WI38 (cell line): ENCODE results near the gene CCDC158.

Experiments
- H3K4me3 ChIP-seq: 2 replicates; pipeline ENCODE4 v1.5.1; 2011; ENCODE audit warnings: low read depth, mild to moderate bottlenecking, control low read depth, low read length
- TF ChIP-seq, protein P1 (sequence below): IDR thresholded peaks from 2 replicates; pipeline ENCODE4 v1.5.1; 2012; ENCODE audit warnings: low read depth, mild to moderate bottlenecking, control low read depth, low read length

Gene CCDC158

DNA sequence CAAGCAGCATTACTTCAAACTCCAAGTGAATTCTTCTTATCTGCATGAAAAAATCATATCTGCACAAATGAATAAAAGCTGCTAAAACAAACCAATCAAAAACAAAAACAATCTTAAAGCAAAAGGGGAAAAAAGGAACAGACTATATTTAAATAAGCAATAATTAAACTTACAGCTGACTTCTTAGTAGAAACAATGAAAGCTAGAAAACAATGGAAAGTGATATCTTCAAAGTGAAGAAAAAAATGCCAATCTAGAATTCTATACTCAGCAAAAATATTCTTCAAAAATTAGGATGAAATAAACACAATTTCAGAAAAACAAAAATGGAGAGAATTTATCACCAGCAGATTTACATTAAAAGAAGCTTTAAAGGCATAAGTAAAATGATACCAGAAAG, 94.4 kb downstream of the CCDC158 start:
- TF ChIP-seq, protein P1, sequence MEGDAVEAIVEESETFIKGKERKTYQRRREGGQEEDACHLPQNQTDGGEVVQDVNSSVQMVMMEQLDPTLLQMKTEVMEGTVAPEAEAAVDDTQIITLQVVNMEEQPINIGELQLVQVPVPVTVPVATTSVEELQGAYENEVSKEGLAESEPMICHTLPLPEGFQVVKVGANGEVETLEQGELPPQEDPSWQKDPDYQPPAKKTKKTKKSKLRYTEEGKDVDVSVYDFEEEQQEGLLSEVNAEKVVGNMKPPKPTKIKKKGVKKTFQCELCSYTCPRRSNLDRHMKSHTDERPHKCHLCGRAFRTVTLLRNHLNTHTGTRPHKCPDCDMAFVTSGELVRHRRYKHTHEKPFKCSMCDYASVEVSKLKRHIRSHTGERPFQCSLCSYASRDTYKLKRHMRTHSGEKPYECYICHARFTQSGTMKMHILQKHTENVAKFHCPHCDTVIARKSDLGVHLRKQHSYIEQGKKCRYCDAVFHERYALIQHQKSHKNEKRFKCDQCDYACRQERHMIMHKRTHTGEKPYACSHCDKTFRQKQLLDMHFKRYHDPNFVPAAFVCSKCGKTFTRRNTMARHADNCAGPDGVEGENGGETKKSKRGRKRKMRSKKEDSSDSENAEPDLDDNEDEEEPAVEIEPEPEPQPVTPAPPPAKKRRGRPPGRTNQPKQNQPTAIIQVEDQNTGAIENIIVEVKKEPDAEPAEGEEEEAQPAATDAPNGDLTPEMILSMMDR, result no peak
- H3K4me3 ChIP-seq, result no peak overlapping the region

DNA sequence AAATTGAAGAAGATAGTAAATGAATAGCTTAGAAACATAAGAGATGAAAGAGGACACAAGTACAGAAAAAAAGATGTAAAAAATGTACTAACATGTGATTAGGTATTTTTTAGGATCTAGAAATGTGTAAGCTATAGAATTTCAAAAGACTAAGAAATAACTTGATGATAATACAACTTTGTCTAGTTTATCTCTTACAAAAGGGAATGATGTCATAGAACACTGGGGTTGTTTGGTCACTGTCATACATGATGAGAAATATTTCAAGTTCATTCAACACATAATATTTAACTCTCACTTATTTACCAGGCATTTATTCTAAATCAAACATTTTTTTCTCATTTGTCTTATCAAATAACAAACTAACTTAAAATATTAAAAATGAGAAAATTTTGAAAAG, 95.9 kb downstream of the CCDC158 start:
- TF ChIP-seq, protein P1, result no peak
- no peak overlapping the region for H3K4me3 ChIP-seq

DNA sequence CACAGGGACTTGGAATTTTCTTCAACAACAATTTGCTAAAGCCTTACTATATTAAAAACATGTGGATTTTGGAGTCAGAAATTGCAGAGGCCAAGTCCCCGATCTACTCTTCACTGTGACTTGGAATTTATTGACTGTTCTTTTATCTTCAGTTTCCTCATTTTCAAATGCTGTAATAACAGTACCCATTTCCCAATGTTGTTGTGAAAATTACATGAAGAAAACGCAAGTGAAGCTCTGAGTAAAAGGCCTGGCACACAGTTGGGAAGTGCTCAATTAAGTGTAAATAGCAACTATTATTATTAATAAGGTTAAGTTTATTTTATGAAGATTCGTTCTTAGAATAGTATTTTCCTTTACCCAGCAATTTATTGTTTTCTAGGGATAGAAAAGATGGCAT, 98.7 kb downstream of the CCDC158 start:
- TF ChIP-seq, protein P1, result no peak
- no peak overlapping the region for H3K4me3 ChIP-seq

DNA sequence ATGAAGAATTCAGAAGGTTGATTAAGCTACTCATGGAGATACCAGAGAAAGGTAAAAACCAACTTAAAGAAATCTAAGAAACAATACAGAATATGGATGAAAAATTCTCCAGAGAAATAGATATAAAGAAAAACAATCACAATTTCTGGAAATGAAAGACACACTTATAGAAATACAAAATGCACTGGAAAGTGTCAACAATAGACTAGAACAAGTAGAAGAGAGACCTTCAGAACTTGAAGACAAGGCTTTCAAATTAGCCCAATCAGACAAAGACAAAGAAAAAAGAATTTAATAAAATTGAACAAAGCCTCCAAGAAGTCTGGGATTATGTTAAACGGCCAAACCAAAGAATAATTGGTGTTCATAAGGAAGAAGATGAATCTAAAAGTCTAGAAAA, 104.8 kb downstream of the CCDC158 start:
- no peak overlapping the region for H3K4me3 ChIP-seq
- TF ChIP-seq, protein P1, result no peak

DNA sequence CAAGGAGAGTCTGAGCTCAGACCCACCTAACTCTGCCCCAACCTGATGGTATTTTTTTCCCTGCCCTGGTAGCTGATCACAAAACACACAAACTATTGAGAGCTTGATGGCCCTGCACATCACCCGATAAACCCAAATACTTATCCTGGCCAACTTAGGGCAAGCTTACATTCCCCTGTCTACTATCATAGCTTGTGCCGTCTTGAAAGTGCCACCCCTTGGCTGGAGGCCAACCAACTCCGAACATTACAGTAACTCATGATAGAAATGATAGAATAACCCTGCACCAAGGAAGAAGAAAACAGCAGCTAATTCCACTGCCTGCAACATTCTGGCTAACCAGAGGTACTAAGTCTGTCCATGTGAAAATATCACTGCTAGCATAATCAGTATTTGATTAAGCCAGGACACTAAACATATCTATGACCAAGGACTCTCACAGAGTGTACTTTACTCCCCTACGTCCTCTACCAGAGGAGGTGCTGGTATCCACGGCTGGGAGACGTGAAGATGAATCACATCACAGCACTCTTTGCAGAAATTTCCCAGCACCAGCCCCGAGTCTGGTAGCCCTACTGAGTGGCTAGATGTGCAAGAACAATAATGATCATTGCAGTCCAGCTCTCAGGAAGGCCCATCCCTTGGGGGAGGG, 105.5 kb downstream of the CCDC158 start:
- TF ChIP-seq, protein P1, result no peak
- no peak overlapping the region for H3K4me3 ChIP-seq

DNA sequence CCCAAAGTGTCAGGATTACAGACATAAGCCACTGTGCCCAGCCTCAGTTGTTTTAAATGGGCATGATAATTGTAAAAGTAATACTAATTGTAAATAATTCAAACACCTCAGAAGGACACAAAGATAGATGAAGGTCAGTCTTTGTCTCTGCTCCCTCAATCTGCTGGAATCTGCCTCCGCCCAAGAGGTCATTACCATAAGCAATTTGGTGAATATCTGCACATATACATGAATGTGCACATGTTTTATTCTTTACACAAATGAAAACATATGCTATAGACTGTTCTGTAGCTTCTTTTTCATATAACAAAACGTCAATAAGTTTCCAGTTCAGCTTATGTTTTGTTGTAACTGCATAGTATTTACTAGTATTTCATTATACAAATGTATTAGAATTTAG, 107.4 kb downstream of the CCDC158 start:
- TF ChIP-seq, protein P1, result no peak
- no peak overlapping the region for H3K4me3 ChIP-seq

DNA sequence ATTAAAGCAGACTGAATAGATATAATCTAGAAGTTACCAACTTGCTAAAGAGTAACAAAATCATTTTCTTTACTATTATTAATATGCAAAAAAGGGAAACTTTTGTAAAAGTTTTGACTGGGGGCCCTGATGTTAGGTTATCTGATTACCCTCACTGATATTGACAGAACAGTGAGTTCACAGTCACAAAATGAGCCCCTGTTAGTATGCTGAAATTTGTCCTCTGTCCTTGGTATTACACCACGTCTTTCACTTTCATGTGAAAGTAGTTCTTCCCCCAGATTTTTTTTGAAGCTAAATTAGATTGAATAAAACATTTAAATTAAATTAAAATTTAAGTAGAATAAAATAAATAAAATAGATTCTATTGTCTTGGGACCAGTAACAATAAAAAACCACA, 108.5 kb downstream of the CCDC158 start:
- TF ChIP-seq, protein P1, result no peak
- no peak overlapping the region for H3K4me3 ChIP-seq
